Psoas muscle (tissue), 8 donors: ENCODE data around the gene GABRR3. TPM values are rescaled to one million over a fixed set of nuclear protein-coding genes. Genes with fewer than 3 reads are reported as not detected.
A peak's percentile ranks its signal among the peaks of the same experiment; 100 is the strongest.
"Not testable (repeated sequence)": the region's sequence is repeated elsewhere in the genome, so short reads cannot be mapped to it uniquely, and the experiment has no call there.

Experiments used
- ATAC-seq, 4 donors: fragments of 200-7000 bp; cut with Tn5 transposase; one replicate each; pipeline ENCODE4 v1.9.1; 2020; ENCODE audit warnings: moderate library complexity in 3 of 4, mild to moderate bottlenecking in 2 of 4
- DNase-seq, 2 donors: peaks; one replicate each; pipeline ENCODE4 v3.0.0-alpha.2; 2020
- H3K27ac ChIP-seq: fragments of 200-600 bp; one replicate; pipeline ENCODE4 v1.8.0; 2022
- H3K27me3 ChIP-seq, 3 donors: fragments of 200-600 bp in 1 of 3; one replicate each; pipeline versions ENCODE4 v1.6.1 to v1.8.0; 2013 to 2022; ENCODE audit warnings: low read length in 2 of 3, mild to moderate bottlenecking in 2 of 3, moderate library complexity in 1 of 3; ENCODE audit not compliant: insufficient read depth in 3 of 3
- H3K36me3 ChIP-seq, 2 donors: fragments of 200-600 bp in 1 of 2; one replicate each; pipeline versions ENCODE4 v1.6.1 to v1.8.0; 2013 to 2022; ENCODE audit warnings: low read depth in 1 of 2, mild to moderate bottlenecking in 1 of 2, moderate library complexity in 1 of 2; ENCODE audit not compliant: insufficient read depth in 1 of 2
- H3K4me1 ChIP-seq: fragments of 200-600 bp; one replicate; pipeline ENCODE4 v1.8.0; 2022
- H3K4me3 ChIP-seq: fragments of 200-600 bp; one replicate; pipeline ENCODE4 v1.8.0; 2022; ENCODE audit warnings: mild to moderate bottlenecking
- H3K9me3 ChIP-seq: fragments of 200-600 bp; one replicate; pipeline ENCODE4 v1.8.0; 2022
- CTCF ChIP-seq: fragments of 200-600 bp; IDR thresholded peaks from one replicate; pipeline ENCODE4 v1.8.0; 2022; ENCODE audit warnings: antibody characterized with exemption
- WGBS, 3 donors: extraction: QIAGEN DNeasy Blood & Tissue Kit; methylation state at CpG; one replicate each; pipeline versions ENCODE4 v1.1.6 to v1.1.7; 2013; 5-methylcytosine and 5-hydroxymethylcytosine counted together
- intact Hi-C, 2 donors: fragments of 100-400 bp; cut with DNase I; formaldehyde crosslinking; loops; one replicate each; pipeline versions ENCODE4 v1.11.0 to v1.14.2; 2022
- polyA plus RNA-seq, 3 donors: library from polyadenylated mRNA; stranded (reverse); fragments of 200-250 nt; gene quantifications; one replicate each; pipeline ENCODE4 v1.2.3, GENCODE V29; 2013
- total RNA-seq, 4 donors: library from RNA; stranded (reverse); fragmentation: NEBNext Ultra II Directional in 2 of 4; extraction: Animal tissue kit (Norgen Biotek cat#: 25700) in 2 of 4; gene quantifications; one replicate each; pipeline versions ENCODE4 v1.2.1 to v1.2.4, GENCODE V29; 2021 to 2023
- donor health status: healthy with polysubstance abuse.
- donor health status: DM: no; HTN: no; CAD: no; lungs with moderate emphysema.
- donor health status: Bipolar disorder and iron deficiency.
- donor health status: healthy.
- donor health status: DM: yes; HTN: yes; CAD: no.
- donor health status: DM: no; HTN: no; CAD: no.
- donor health status: DM: no; HTN: no; CAD: no.
- donor health status: DM: yes; HTN: yes; CAD: no.

Gene GABRR3
- total and polyA plus RNA-seq, 7 donors = 0.10 TPM; not detected in 6

GRCh38 chr3:98012979-98013378 is 22.1 kb downstream of the GABRR3 start:
- Histone ChIP-seq H3K4me1 (peaks cover 6% of the 10 kb centered on the region), H3K36me3 (no peaks in the 10 kb centered on the region), H3K27me3 (no peaks in the 10 kb centered on the region), H3K4me3 (no peak overlapping the region), H3K9me3 (no peaks in the 10 kb centered on the region), H3K27ac (no peak overlapping the region)
- WGBS, 3 donors = 63 to 74% (median 64%) methylated on average over 2 of the region's 2 CpGs
- ATAC-seq (peak in 1 of 4 donors; percentile 56), DNase-seq (no peak)
- intact Hi-C loops = loop anchor here in 1 of 2 donors (10.0 kb wide), 1 partner anchor 98 kb away; no protein-coding TSS in a partner anchor
- no peak for TF ChIP-seq CTCF

- not testable (repeated sequence) for H3K4me3 ChIP-seq, ATAC-seq, H3K4me1 ChIP-seq, H3K9me3 ChIP-seq, DNase-seq, H3K27ac ChIP-seq, H3K27me3 ChIP-seq, H3K36me3 ChIP-seq
- intact Hi-C loops = loop anchor here in 1 of 2 donors (10.0 kb wide), 1 partner anchor 96 kb away; no protein-coding TSS in a partner anchor
- 92 to 97% (median 92%) methylated on average over 4 of the region's 4 CpGs for WGBS, 3 donors
Measured at GRCh38 chr3:98010883-98011449, 24.1 kb downstream of the GABRR3 start.

GRCh38 chr3:98010194-98010882 is 24.8 kb downstream of the GABRR3 start:
- 73 to 77% (median 75%) methylated on average over 7 of the region's 7 CpGs for WGBS, 3 donors
- Histone ChIP-seq H3K4me3 (no peak overlapping the region), H3K9me3 (no peaks in the 10 kb centered on the region), H3K36me3 (no peaks in the 10 kb centered on the region), H3K27ac (no peak overlapping the region), H3K4me1 (peaks cover 6% of the 10 kb centered on the region), H3K27me3 (no peaks in the 10 kb centered on the region)
- TF ChIP-seq CTCF = no peak
- DNase-seq (no peak), ATAC-seq (no peak)
- intact Hi-C loops = loop anchor here in 1 of 2 donors (10.0 kb wide), 1 partner anchor 96 kb away; no protein-coding TSS in a partner anchor

GRCh38 chr3:98008855-98009254 is 26.3 kb downstream of the GABRR3 start:
- WGBS, 3 donors = 43 to 64% (median 62%) methylated on average over 2 of the region's 2 CpGs
- H3K4me1 ChIP-seq = peaks cover 4% of the 10 kb centered on the region
- no peaks in the 10 kb centered on the region for H3K27me3 ChIP-seq
- intact Hi-C loops = no loop called here
- no peak for TF ChIP-seq CTCF
- H3K36me3 ChIP-seq = no peaks in the 10 kb centered on the region
- no peak overlapping the region for H3K27ac ChIP-seq
- H3K9me3 ChIP-seq = no peaks in the 10 kb centered on the region
- DNase-seq (no peak), ATAC-seq (no peak)
- no peak overlapping the region for H3K4me3 ChIP-seq

GRCh38 chr3:98005438-98005837 is 29.7 kb downstream of the GABRR3 start:
- no peaks in the 10 kb centered on the region for H3K27me3 ChIP-seq
- TF ChIP-seq CTCF = no peak
- H3K36me3 ChIP-seq = no peaks in the 10 kb centered on the region
- H3K9me3 ChIP-seq = no peaks in the 10 kb centered on the region
- no peak overlapping the region for H3K27ac ChIP-seq
- WGBS, 3 donors = 73 to 80% (median 76%) methylated on average over 2 of the region's 2 CpGs
- DNase-seq (no peak), ATAC-seq (no peak)
- no peak overlapping the region for H3K4me3 ChIP-seq
- no peaks in the 10 kb centered on the region for H3K4me1 ChIP-seq
- intact Hi-C loops = no loop called here
